ENCODE measurements around the gene MFNG.

MFNG gene

DNA sequence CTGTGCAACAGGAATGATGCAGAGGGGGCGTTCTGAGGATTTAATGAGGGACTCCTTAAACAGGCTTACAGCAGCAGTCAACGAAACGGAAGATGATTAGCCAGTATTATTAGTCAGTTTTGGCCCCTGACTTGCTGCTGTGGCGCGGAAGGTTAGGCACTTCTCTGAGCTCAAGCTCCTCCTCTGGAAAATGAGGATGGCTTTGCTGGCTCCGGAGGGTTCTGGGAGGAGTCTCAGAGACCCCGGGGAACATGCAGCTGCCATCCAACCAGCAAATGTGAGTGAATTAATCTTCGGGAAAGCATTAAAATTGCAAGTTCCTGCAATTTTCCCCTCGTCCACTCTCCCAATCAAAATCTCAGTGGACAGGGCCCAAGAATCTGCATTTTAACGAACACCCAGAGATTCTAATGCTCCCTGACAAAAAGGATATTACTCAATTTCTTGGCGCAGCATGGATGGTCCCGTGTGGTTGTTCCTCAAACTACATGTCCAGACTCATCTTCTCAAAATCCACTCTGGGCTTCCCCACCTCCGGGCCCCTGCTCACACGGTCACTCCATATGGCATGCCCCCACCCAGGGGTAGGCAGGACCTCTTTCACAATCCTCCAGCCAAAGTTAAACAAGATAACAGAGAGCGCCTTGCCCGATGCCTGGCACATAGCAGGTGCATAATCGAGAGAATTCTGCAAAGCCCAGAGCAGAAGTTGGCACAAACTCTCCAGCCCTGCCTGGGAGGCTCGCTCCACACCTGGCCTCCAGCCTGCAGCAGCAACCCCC lies 65.3 kb downstream of the MFNG start:
- DNase-seq: no peak

GRCh38 chr22:37419969-37420685 lies 66.1 kb downstream of the MFNG start:
- no peak for DNase-seq

DNA sequence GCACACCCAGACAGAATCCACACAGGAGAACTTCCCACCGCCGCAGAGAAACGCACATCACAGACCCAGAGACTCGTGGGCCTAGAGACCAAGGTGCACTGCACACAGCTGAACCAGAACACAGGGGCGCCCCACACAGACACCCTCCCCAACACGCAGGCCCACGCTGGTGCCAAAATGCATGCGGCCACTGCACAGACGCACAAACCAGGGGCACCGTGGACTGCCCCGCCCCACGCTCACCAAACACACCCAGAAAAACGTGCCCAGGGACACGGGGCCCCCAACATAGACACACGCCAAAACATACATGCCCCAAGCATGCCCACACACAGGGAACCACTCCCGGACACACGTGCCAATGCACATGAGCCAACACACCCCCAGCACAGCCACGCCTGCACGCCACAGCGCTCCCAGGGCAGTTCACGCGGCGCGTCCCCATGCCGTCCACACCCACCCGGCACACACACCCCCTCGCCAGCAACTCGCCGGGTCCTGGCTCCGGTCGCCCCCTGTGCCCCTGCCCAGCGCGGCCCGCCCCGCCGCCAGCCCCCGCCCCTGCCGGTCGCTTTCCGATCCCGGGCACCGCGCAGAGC lies 66.7 kb downstream of the MFNG start:
- DNase-seq: no peak

Data from NCI-H1092 (cell line).